K562 (cell line): Measurements from ENCODE around the gene MMP2. TPM values are rescaled to one million over a fixed set of nuclear protein-coding genes. Genes with fewer than 3 reads are reported as not detected.

ENCODE experiments used
- ATAC-seq: fragments of 200-7000 bp; cut with Tn5 transposase; 3 replicates; pipeline ENCODE4 v1.9.1; 2020; ENCODE audit warnings: moderate library complexity
- BruUV-seq: library from RNA; stranded (reverse); fragments of 400-500 nt; replicated peaks from 2 replicates; lab custom pipeline; 2021; lab: Mats Ljungman, UMichigan
- CTCF ChIA-PET: fragments of 300-600 bp; formaldehyde crosslinking; extraction: SDS; loops from one replicate; lab custom pipeline; 2021; ENCODE audit warnings: low intra/inter-chr PET ratio; lab: Yijun Ruan, JAX
- POLR2A ChIA-PET: fragments of 300-600, 350-650 bp; sonication (Branson Sonifier 250); formaldehyde crosslinking; extraction: SDS; loops from one replicate; lab custom pipeline; 2021; ENCODE audit warnings: antibody characterized with exemption, inconsistent platforms; lab: Yijun Ruan, JAX
- DNase-seq, 4 experiments: peaks; one replicate each; pipeline versions ENCODE4 v3.0.0 to v3.0.0-alpha.2; 2011 to 2018; ENCODE audit warnings: low spot score in 3 of 4, mixed read lengths in 3 of 4; ENCODE audit errors: extremely low read depth in 1 of 4
- FAIRE-seq: peaks from 2 replicates; lab custom pipeline; 2011; peaks lifted over from hg19 to GRCh38; lab: Jason Lieb, UNC
- H2AFZ ChIP-seq: 2 replicates; pipeline ENCODE4 v1.6.0; 2011; ENCODE audit warnings: low read depth, low read length, control low read depth, inconsistent platforms
- H3K27ac ChIP-seq: fragments of 200-600 bp; 3 replicates; pipeline ENCODE4 v1.8.0; 2011; ENCODE audit warnings: low read depth, mild to moderate bottlenecking, control low read depth, inconsistent platforms, low read length, moderate library complexity, mixed read lengths; ENCODE audit errors: extremely low read depth
- H3K27me3 ChIP-seq, 2 experiments: fragments of 300-600 bp in 1 of 2; 2 replicates in 1 of 2; 3 replicates in 1 of 2; pipeline versions ENCODE4 v1.6.0 to v1.8.0; 2011; ENCODE audit warnings: inconsistent platforms in 2 of 2, low read length in 2 of 2, mild to moderate bottlenecking in 1 of 2, mixed read lengths in 1 of 2, moderate library complexity in 1 of 2; ENCODE audit not compliant: control insufficient read depth in 2 of 2, insufficient read depth in 2 of 2
- H3K36me3 ChIP-seq: fragments of 300-600 bp; 3 replicates; pipeline ENCODE4 v1.8.0; 2011; ENCODE audit warnings: mild to moderate bottlenecking, low read length, inconsistent platforms; ENCODE audit not compliant: control insufficient read depth, insufficient read depth
- H3K4me1 ChIP-seq, 2 experiments: fragments of 200-600 bp in 1 of 2; replicated peaks in 1 of 2; 2 replicates in 1 of 2; 3 replicates in 1 of 2; pipeline versions ENCODE4 v1.5.1 to v1.8.0; 2011; ENCODE audit warnings: inconsistent platforms in 2 of 2, low read length in 2 of 2, mild to moderate bottlenecking in 1 of 2, mixed read lengths in 1 of 2, moderate library complexity in 1 of 2; ENCODE audit not compliant: control insufficient read depth in 2 of 2, insufficient read depth in 2 of 2
- H3K4me2 ChIP-seq: 2 replicates; pipeline ENCODE4 v1.6.1; 2011; ENCODE audit warnings: low read length, control low read depth, inconsistent platforms, mixed read lengths; ENCODE audit not compliant: insufficient read depth
- H3K4me3 ChIP-seq: fragments of 200-600 bp; sonication (generic), shearing (Covaris generic); 2 replicates; pipeline ENCODE4 v1.5.1; 2016; ENCODE audit warnings: control low read depth, inconsistent platforms
- H3K79me2 ChIP-seq: fragments of 200-600 bp; 3 replicates; pipeline ENCODE4 v1.8.0; 2011; ENCODE audit warnings: low read length, inconsistent platforms; ENCODE audit not compliant: control insufficient read depth, insufficient read depth
- H3K9ac ChIP-seq, 2 experiments: 2 replicates each; pipeline versions ENCODE4 v1.6.0 to v1.6.1; 2011; ENCODE audit warnings: low read depth in 2 of 2, low read length in 2 of 2, control low read depth in 1 of 2, inconsistent platforms in 1 of 2, mild to moderate bottlenecking in 1 of 2, mixed read lengths in 1 of 2; ENCODE audit not compliant: insufficient read depth in 1 of 2
- H3K9me1 ChIP-seq: one replicate; pipeline ENCODE4 v1.6.0; 2011; ENCODE audit warnings: inconsistent platforms, mild to moderate bottlenecking, low read length, moderate library complexity; ENCODE audit not compliant: control insufficient read depth, insufficient read depth
- H3K9me3 ChIP-seq: replicated peaks from 2 replicates; pipeline ENCODE4 v1.5.1; 2011; ENCODE audit warnings: low read depth, low read length, inconsistent platforms; ENCODE audit not compliant: control insufficient read depth, insufficient read depth
- H4K20me1 ChIP-seq: replicated peaks from 2 replicates; pipeline ENCODE4 v1.6.1; 2011; ENCODE audit warnings: low read length, inconsistent platforms, mixed read lengths; ENCODE audit not compliant: control insufficient read depth, insufficient read depth
- CLOCK ChIP-seq: fragments of 250-450 bp; sonication (Bioruptor Pico); IDR thresholded peaks from 2 replicates; pipeline ENCODE4 v1.4.0; 2020; ENCODE audit warnings: mild to moderate bottlenecking, moderate library complexity, borderline replicate concordance
- CREBBP ChIP-seq: IDR thresholded peaks from one replicate; pipeline ENCODE4 v1.6.1; 2012; ENCODE audit warnings: low read depth, mild to moderate bottlenecking, control low read depth, inconsistent platforms, low read length
- DIDO1 ChIP-seq: fragments of 450-650 bp; IDR thresholded peaks from 2 replicates; pipeline ENCODE4 v1.6.1; 2016; ENCODE audit warnings: low read depth, missing biosample characterization, missing genetic modification characterization
- E2F6 ChIP-seq, 2 experiments: IDR thresholded peaks; 2 replicates each; pipeline ENCODE4 v1.6.1; 2011; ENCODE audit warnings: borderline replicate concordance in 1 of 2, control low read depth in 1 of 2, low read depth in 1 of 2, low read length in 1 of 2, mild to moderate bottlenecking in 1 of 2, mixed read lengths in 1 of 2, moderate library complexity in 1 of 2; ENCODE audit not compliant: insufficient read depth in 1 of 2, insufficient read length in 1 of 2, poor library complexity in 1 of 2, severe bottlenecking in 1 of 2; ENCODE audit errors: extremely low read depth in 1 of 2
- KAT7 ChIP-seq: sonication (generic); formaldehyde crosslinking; IDR thresholded peaks from 2 replicates; pipeline ENCODE4 v1.8.0; 2022; ENCODE audit warnings: missing genetic modification reagents, mild to moderate bottlenecking, borderline replicate concordance
- NCOA2 ChIP-seq, 2 experiments: fragments of 450-650 bp; IDR thresholded peaks; 2 replicates each; pipeline ENCODE4 v1.6.1; 2018; ENCODE audit warnings: mild to moderate bottlenecking in 2 of 2, moderate library complexity in 1 of 2; ENCODE audit not compliant: partially characterized antibody in 2 of 2
- PHF8 ChIP-seq: fragments of 200-600 bp; sonication (generic); IDR thresholded peaks from 2 replicates; pipeline ENCODE4 v1.6.1; 2012; ENCODE audit warnings: mixed run types, mild to moderate bottlenecking, inconsistent platforms, low read length, moderate library complexity, borderline replicate concordance
- POLR2AphosphoS5 ChIP-seq: IDR thresholded peaks from 2 replicates; pipeline ENCODE4 v1.6.1; 2011; ENCODE audit warnings: mild to moderate bottlenecking, low read depth, low read length, moderate library complexity; ENCODE audit not compliant: control insufficient read depth, insufficient read depth
- SP1 ChIP-seq: sonication (generic); formaldehyde crosslinking; IDR thresholded peaks from 2 replicates; pipeline ENCODE4 v1.8.1; 2022; ENCODE audit warnings: mild to moderate bottlenecking, missing genetic modification reagents
- THAP7 ChIP-seq: fragments of 250-450 bp; sonication (Bioruptor Pico); IDR thresholded peaks from 2 replicates; pipeline ENCODE4 v1.5.0; 2021
- ZC3H11A ChIP-seq: IDR thresholded peaks from 2 replicates; pipeline ENCODE4 v1.6.1; 2012; ENCODE audit warnings: low read depth, low read length, improper control_type of control experiment
- ZNF140 ChIP-seq: fragments of 250-450 bp; sonication (Bioruptor Pico); IDR thresholded peaks from 2 replicates; pipeline ENCODE4 v1.8.0; 2021; ENCODE audit warnings: moderate library complexity, mild to moderate bottlenecking, inconsistent platforms
- ZNF224 ChIP-seq: sonication (generic); formaldehyde crosslinking; IDR thresholded peaks from 2 replicates; pipeline ENCODE4 v1.8.0; 2022; ENCODE audit warnings: mild to moderate bottlenecking, missing genetic modification reagents
- ZNF280B ChIP-seq: fragments of 250-450 bp; sonication (Bioruptor Pico); IDR thresholded peaks from 2 replicates; pipeline ENCODE4 v1.5.1; 2021; ENCODE audit warnings: mild to moderate bottlenecking
- ZNF395 ChIP-seq: fragments of 200-800 bp; sonication (Bioruptor generic); IDR thresholded peaks from 2 replicates; pipeline ENCODE4 v1.6.1; 2017; ENCODE audit warnings: missing genetic modification characterization, missing compliant biosample characterization
- WGBS: fragments of 100-300 bp; shearing (Covaris generic); methylation state at CpG from one replicate; pipeline ENCODE4 v1.1.6; 2016; ENCODE audit warnings: low coverage, mixed read lengths; ENCODE audit not compliant: insufficient coverage; ENCODE audit errors: missing lambda C conversion rate; 5-methylcytosine and 5-hydroxymethylcytosine counted together
- in situ Hi-C: fragments of 300-500 bp; cut with MboI; formaldehyde crosslinking; loops from 4 replicates; pipeline ENCODE4 v1.15.0; 2018; ENCODE audit warnings: inconsistent platforms, mixed read lengths
- intact Hi-C: fragments of 100-400 bp; cut with micrococcal nuclease; formaldehyde crosslinking; loops from 2 replicates; pipeline ENCODE4 v1.14.2; 2022
- polyA plus RNA-seq, 8 experiments: library from polyadenylated mRNA; depleted of rRNA in 4 of 8; stranded (reverse) in 5 of 8; unstranded in 3 of 8; fragments of >200 nt; fragmentation: Nextera tagmentation in 2 of 8; fragmentation: Illumina TruSeq in 1 of 8; extraction: Ambion mirVana in 2 of 8; extraction: Trizol in 1 of 8; gene quantifications; 2 replicates each; pipeline versions ENCODE4 v1.2.1 to v1.2.3, GENCODE V29; 2011 to 2014; ENCODE audit warnings: inconsistent platforms in 1 of 8, missing spikeins in 1 of 8
- total RNA-seq, 7 experiments: library from RNA; depleted of rRNA in 6 of 7; stranded (reverse); fragments of >200 nt in 6 of 7; fragmentation: Illumina TruSeq in 2 of 7; extraction: Trizol in 2 of 7; gene quantifications; 2 replicates each; pipeline versions ENCODE4 v1.2.1 to v1.2.3, GENCODE V29; 2011 to 2021; ENCODE audit warnings: low replicate concordance in 1 of 7

The MMP2 gene
- total and polyA plus RNA-seq, 9 of the 15 experiments (the other 6 are each of a cell fraction or from before 2014, with no cell fraction given), result 0.05 to 0.53 TPM; not detected in 7

- in situ Hi-C loops (loop anchor here (10.0 kb wide), 1 partner anchor 355 kb away; no protein-coding TSS in a partner anchor), intact Hi-C loops (loop anchor here (10.0 kb wide), 1 partner anchor 155 kb away; no protein-coding TSS in a partner anchor)
- TF ChIP-seq E2F6 (IDR thresholded peaks at IDR 0.05; ENCODE audit: borderline replicate concordance in 1 of 2, extremely low read depth in 1 of 2, insufficient read depth in 1 of 2, insufficient read length in 1 of 2, low read depth in 1 of 2, low read length in 1 of 2, poor library complexity in 1 of 2, severe bottlenecking in 1 of 2), result no peak
- TF ChIP-seq DIDO1 (tag), result no peak
- no peak for TF ChIP-seq KAT7 (CRISPR knock-in tag)
- TF ChIP-seq ZNF395 (CRISPR knock-in tag), result no peak
- no peak for TF ChIP-seq ZNF224 (CRISPR knock-in tag)
- no peak for TF ChIP-seq ZNF140 (CRISPR knock-in tag)
- no peak for TF ChIP-seq CLOCK (CRISPR knock-in tag)
- TF ChIP-seq NCOA2 (IDR thresholded peaks at IDR 0.05; ENCODE audit: partially characterized antibody in 2 of 2), result no peak
- no peak for TF ChIP-seq PHF8
- TF ChIP-seq ZNF280B, result no peak
- no peak for TF ChIP-seq POLR2AphosphoS5
- TF ChIP-seq SP1, result no peak
- no peak for TF ChIP-seq CREBBP
- no peak for TF ChIP-seq THAP7 (CRISPR knock-in tag)
- no peak for TF ChIP-seq ZC3H11A
- no TSS peak for BruUV-seq
- DNase-seq (no peak), ATAC-seq (no peak), FAIRE-seq (no peak)
- H3K36me3 ChIP-seq, result no peaks in the 10 kb centered on the region
- peaks cover 7 to 41% of the 10 kb centered on the region in 2 experiments; a peak in 3 of 5 replicates for H3K27me3 ChIP-seq
- no peaks in the 10 kb centered on the region for H3K9me1 ChIP-seq
- no peak overlapping the region for H3K4me3 ChIP-seq
- 0% methylated on average over 2 of the region's 2 CpGs for WGBS
- H3K9me3 ChIP-seq, result no peaks in the 10 kb centered on the region
- H3K27ac ChIP-seq, result no peak overlapping the region
- CTCF ChIA-PET, result no interaction called here
- no peaks in the 10 kb centered on the region for H3K4me1 ChIP-seq
- H3K79me2 ChIP-seq, result no peaks in the 10 kb centered on the region
- no peak overlapping the region for H3K9ac ChIP-seq
- no peak overlapping the region for H2AFZ ChIP-seq
- H4K20me1 ChIP-seq, result peaks cover 4% of the 10 kb centered on the region; the same call in 1 of the 2 replicates
- POLR2A ChIA-PET, result no interaction called here
- H3K4me2 ChIP-seq, result no peak overlapping the region
These were observed 10.9 kb downstream of the MMP2 start for GRCh38 chr16:55489956-55490265.
